Left lung (tissue), 10 donors: Measurements from ENCODE around the gene VEPH1. TPM values are rescaled to one million over a fixed set of nuclear protein-coding genes. Genes with fewer than 3 reads are reported as not detected.

Source experiments
- ATAC-seq: fragments of 200-7000 bp; cut with Tn5 transposase; one replicate; pipeline ENCODE4 v1.9.1; 2020; ENCODE audit warnings: moderate library complexity
- DNase-seq, 4 donors: peaks; one replicate each; pipeline ENCODE4 v3.0.0-alpha.2; 2013 to 2020
- H3K27ac ChIP-seq, 2 donors: fragments of 200-600 bp; sonication (generic) in 1 of 2; one replicate each; pipeline versions ENCODE4 v1.5.0 to v1.8.0; 2020 to 2021
- H3K27me3 ChIP-seq, 2 donors: fragments of 200-600 bp; sonication (generic) in 1 of 2; one replicate each; pipeline versions ENCODE4 v1.5.0 to v1.8.0; 2020 to 2021
- H3K36me3 ChIP-seq, 2 donors: fragments of 200-600 bp; sonication (generic) in 1 of 2; one replicate each; pipeline versions ENCODE4 v1.5.0 to v1.8.0; 2020 to 2021
- H3K4me1 ChIP-seq, 2 donors: fragments of 200-600 bp; one replicate each; pipeline ENCODE4 v1.8.0; 2021
- H3K4me3 ChIP-seq, 2 donors: fragments of 200-600 bp; sonication (generic) in 1 of 2; one replicate each; pipeline versions ENCODE4 v1.5.0 to v1.8.0; 2020 to 2021; ENCODE audit warnings: mild to moderate bottlenecking in 1 of 2
- H3K9me3 ChIP-seq, 2 donors: fragments of 200-600 bp; sonication (generic) in 1 of 2; one replicate each; pipeline versions ENCODE4 v1.5.0 to v1.8.0; 2020 to 2021
- CTCF ChIP-seq, 2 donors: fragments of 200-600 bp; sonication (generic) in 1 of 2; IDR thresholded peaks; one replicate each; pipeline versions ENCODE4 v1.5.0 to v1.8.0; 2021; ENCODE audit warnings: antibody characterized with exemption in 2 of 2
- intact Hi-C, 2 donors: fragments of 100-400 bp; cut with DNase I; formaldehyde crosslinking; loops; one replicate each; pipeline versions ENCODE4 v1.11.2 to v1.14.2; 2022
- polyA plus RNA-seq, 6 donors: library from polyadenylated mRNA; unstranded; fragments of 120-200 nt; gene quantifications; one replicate each; pipeline ENCODE4 v1.2.1, GENCODE V29; 2013; ENCODE audit not compliant: insufficient read length in 6 of 6
- total RNA-seq, 2 donors: library from RNA; stranded (reverse); fragmentation: NEBNext Ultra II Directional; extraction: Animal tissue kit (Norgen Biotek cat#: 25700); gene quantifications; one replicate each; pipeline ENCODE4 v1.2.1, GENCODE V29; 2021
- donor health status: DM: no; HTN: yes; CAD: no.
- donor health status: DM: no; HTN: no; CAD: no.

The VEPH1 gene
- total and polyA plus RNA-seq, 8 donors: 30.4 to 143 (median 42.6) TPM

GRCh38 chr3:157479464-157480243 is 23.6 kb downstream of the VEPH1 start:
- no peaks in the 10 kb centered on the region for H3K9me3 ChIP-seq
- no peaks in the 10 kb centered on the region for H3K27me3 ChIP-seq
- no peak for ATAC-seq
- no peaks in the 10 kb centered on the region for H3K36me3 ChIP-seq
- no peak for DNase-seq
- H3K4me3 ChIP-seq: no peak overlapping the region
- H3K27ac ChIP-seq: no peak overlapping the region
- H3K4me1 ChIP-seq: no peaks in the 10 kb centered on the region
- intact Hi-C loops: no loop called here
- no peak for TF ChIP-seq CTCF (IDR thresholded peaks at IDR 0.05)

GRCh38 chr3:157477441-157477840 is 25.8 kb downstream of the VEPH1 start:
- no peaks in the 10 kb centered on the region for H3K27me3 ChIP-seq
- H3K9me3 ChIP-seq: no peaks in the 10 kb centered on the region
- H3K4me1 ChIP-seq: no peaks in the 10 kb centered on the region
- ATAC-seq (no peak), DNase-seq (no peak)
- H3K4me3 ChIP-seq: no peak overlapping the region
- H3K27ac ChIP-seq: no peak overlapping the region
- intact Hi-C loops: no loop called here
- H3K36me3 ChIP-seq: no peaks in the 10 kb centered on the region
- no peak for TF ChIP-seq CTCF (IDR thresholded peaks at IDR 0.05)

GRCh38 chr3:157475921-157476414 is 27.2 kb downstream of the VEPH1 start:
- no peaks in the 10 kb centered on the region for H3K9me3 ChIP-seq
- H3K27ac ChIP-seq: no peak overlapping the region
- H3K36me3 ChIP-seq: no peaks in the 10 kb centered on the region
- no peaks in the 10 kb centered on the region for H3K27me3 ChIP-seq
- H3K4me3 ChIP-seq: no peak overlapping the region
- TF ChIP-seq CTCF (IDR thresholded peaks at IDR 0.05): no peak
- no peak for DNase-seq
- intact Hi-C loops: no loop called here
- H3K4me1 ChIP-seq: no peaks in the 10 kb centered on the region
- ATAC-seq: no peak

- H3K4me3 ChIP-seq: no peak overlapping the region
- no peaks in the 10 kb centered on the region for H3K9me3 ChIP-seq
- intact Hi-C loops: no loop called here
- H3K4me1 ChIP-seq: peaks cover 0 to 24% of the 10 kb centered on the region in 2 donors
- no peak for TF ChIP-seq CTCF (IDR thresholded peaks at IDR 0.05)
- H3K36me3 ChIP-seq: no peaks in the 10 kb centered on the region
- no peaks in the 10 kb centered on the region for H3K27me3 ChIP-seq
- H3K27ac ChIP-seq: no peak overlapping the region
- DNase-seq (no peak), ATAC-seq (no peak)
These were observed 30.6 kb downstream of the VEPH1 start for GRCh38 chr3:157472648-157473047.

- intact Hi-C loops: no loop called here
- Histone ChIP-seq H3K36me3 (no peaks in the 10 kb centered on the region), H3K9me3 (no peaks in the 10 kb centered on the region), H3K27ac (no peak overlapping the region), H3K27me3 (no peaks in the 10 kb centered on the region), H3K4me3 (no peak overlapping the region), H3K4me1 (peaks cover 0 to 38% of the 10 kb centered on the region in 2 donors)
- no peak for ATAC-seq
- no peak for DNase-seq
- no peak for TF ChIP-seq CTCF (IDR thresholded peaks at IDR 0.05)
These were observed 32.2 kb downstream of the VEPH1 start for GRCh38 chr3:157471064-157471463.
